Activated CD4-positive, alpha-beta T cell treated with anti-CD3 and anti-CD28 coated beads for 24 hours (primary cell): ENCODE data around the gene GJA4.
"Not testable (repeated sequence)": the region's sequence is repeated elsewhere in the genome, so short reads cannot be mapped to it uniquely, and the experiment has no call there.

ENCODE experiments used
- DNase-seq, 2 donors: peaks; one replicate each; pipeline ENCODE4 v3.0.0-alpha.2; 2020; ENCODE audit warnings: low read depth in 2 of 2

The GJA4 gene

GRCh38 chr1:34792424-34792823 lies 375 bp upstream of the GJA4 start:
- DNase-seq: no peak

- DNase-seq: no peak
Measured at GRCh38 chr1:34794001-34794789, 1.4 kb downstream of the GJA4 start.

GRCh38 chr1:34794790-34795180 lies 2.0 kb downstream of the GJA4 start:
- no peak for DNase-seq

- DNase-seq: no peak
Measured at GRCh38 chr1:34795916-34796315, 3.1 kb downstream of the GJA4 start.

GRCh38 chr1:34796990-34797389 lies 4.2 kb downstream of the GJA4 start:
- DNase-seq: no peak

GRCh38 chr1:34800214-34800613 lies 7.4 kb downstream of the GJA4 start:
- DNase-seq: no peak

- no peak for DNase-seq
Measured at GRCh38 chr1:34803770-34804169, 11.0 kb downstream of the GJA4 start.

GRCh38 chr1:34806396-34806795 lies 13.6 kb downstream of the GJA4 start:
- no peak for DNase-seq

GRCh38 chr1:34808051-34808810 lies 15.4 kb downstream of the GJA4 start:
- no peak for DNase-seq

- DNase-seq: not testable (repeated sequence)
Measured at GRCh38 chr1:34810781-34811180, 18.0 kb downstream of the GJA4 start.

GRCh38 chr1:34816332-34816731 lies 23.5 kb downstream of the GJA4 start:
- no peak for DNase-seq

- DNase-seq: no peak
Measured at GRCh38 chr1:34816778-34817177, 24.0 kb downstream of the GJA4 start.

GRCh38 chr1:34818862-34819261 lies 26.1 kb downstream of the GJA4 start:
- not testable (repeated sequence) for DNase-seq

GRCh38 chr1:34822202-34822601 lies 29.4 kb downstream of the GJA4 start:
- DNase-seq: no peak

GRCh38 chr1:34824817-34825454 lies 32.1 kb downstream of the GJA4 start:
- no peak for DNase-seq

- DNase-seq: no peak
Measured at GRCh38 chr1:34825455-34826091, 32.8 kb downstream of the GJA4 start.

- no peak for DNase-seq
Measured at GRCh38 chr1:34827341-34827941, 34.6 kb downstream of the GJA4 start.

- DNase-seq: no peak
Measured at GRCh38 chr1:34828611-34829010, 35.8 kb downstream of the GJA4 start.

- DNase-seq: no peak
Measured at GRCh38 chr1:34829250-34829649, 36.5 kb downstream of the GJA4 start.

GRCh38 chr1:34831721-34832246 lies 39.0 kb downstream of the GJA4 start:
- no peak for DNase-seq

GRCh38 chr1:34833711-34834110 lies 40.9 kb downstream of the GJA4 start:
- no peak for DNase-seq
